HG03139 (cell line): Measurements from ENCODE around the gene SFI1.
"Not testable (repeated sequence)": the region's sequence is repeated elsewhere in the genome, so short reads cannot be mapped to it uniquely, and the experiment has no call there.

ENCODE experiments used
- ATAC-seq: cut with Tn5 transposase; IDR thresholded peaks from one replicate; pipeline ENCODE4 v1.9.1; 2021; ENCODE audit not compliant: unreplicated experiment

Gene SFI1

GRCh38 chr22:31586137-31586920, 90.0 kb downstream of the SFI1 start:
- no peak for ATAC-seq

DNA sequence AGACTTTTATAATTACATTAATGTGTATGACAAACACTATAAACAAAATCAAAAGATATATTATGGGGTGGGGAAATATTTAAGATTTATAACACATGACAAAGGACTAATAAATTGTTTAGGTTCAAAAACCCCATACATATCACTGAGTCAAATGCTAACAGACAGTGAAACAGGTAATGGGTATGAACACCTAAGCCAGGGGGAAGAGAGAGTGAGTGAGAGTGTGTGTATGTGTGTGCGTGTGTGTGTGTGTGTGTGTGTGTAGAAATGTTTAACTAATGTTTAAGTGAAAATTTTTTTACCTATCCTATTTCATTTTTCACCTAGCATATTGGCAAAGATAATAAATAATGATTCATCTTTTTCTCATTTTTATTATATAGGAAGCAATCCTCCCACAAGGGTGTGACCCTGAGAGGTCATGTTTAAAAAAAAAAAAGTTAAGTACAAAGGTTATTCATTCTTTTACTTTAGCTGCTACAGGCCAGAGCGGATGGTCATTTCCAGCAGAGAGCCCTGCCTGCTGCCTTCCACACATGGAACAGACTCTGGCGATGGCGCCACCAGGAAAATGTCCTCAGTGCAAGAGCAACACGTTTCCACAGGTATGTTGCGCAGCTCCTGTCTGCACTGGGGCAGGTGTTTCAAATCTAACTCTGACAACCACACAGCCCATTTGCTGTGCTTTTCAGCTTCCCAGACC, 92.8 kb downstream of the SFI1 start:
- no peak for ATAC-seq

GRCh38 chr22:31590161-31590560, 93.8 kb downstream of the SFI1 start:
- not testable (repeated sequence) for ATAC-seq

DNA sequence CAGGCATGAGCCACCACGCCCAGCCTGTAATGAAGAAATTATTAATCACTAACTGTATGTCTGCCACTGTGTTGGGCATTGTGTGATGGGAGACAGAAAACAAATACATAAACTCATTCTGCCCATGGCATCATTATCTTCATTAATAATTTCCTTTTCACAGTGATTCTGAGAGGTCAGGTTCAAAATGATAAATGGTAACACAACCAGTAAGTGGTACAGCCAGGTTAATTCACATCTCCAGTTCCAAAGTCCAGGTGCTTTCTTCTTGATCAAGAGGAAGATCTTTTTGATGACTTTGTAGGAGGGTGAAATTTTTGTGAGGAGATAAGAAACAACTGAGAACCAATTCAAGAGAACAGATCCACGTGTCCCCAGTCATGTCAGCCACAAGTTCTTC, 98.9 kb downstream of the SFI1 start:
- no peak for ATAC-seq

DNA sequence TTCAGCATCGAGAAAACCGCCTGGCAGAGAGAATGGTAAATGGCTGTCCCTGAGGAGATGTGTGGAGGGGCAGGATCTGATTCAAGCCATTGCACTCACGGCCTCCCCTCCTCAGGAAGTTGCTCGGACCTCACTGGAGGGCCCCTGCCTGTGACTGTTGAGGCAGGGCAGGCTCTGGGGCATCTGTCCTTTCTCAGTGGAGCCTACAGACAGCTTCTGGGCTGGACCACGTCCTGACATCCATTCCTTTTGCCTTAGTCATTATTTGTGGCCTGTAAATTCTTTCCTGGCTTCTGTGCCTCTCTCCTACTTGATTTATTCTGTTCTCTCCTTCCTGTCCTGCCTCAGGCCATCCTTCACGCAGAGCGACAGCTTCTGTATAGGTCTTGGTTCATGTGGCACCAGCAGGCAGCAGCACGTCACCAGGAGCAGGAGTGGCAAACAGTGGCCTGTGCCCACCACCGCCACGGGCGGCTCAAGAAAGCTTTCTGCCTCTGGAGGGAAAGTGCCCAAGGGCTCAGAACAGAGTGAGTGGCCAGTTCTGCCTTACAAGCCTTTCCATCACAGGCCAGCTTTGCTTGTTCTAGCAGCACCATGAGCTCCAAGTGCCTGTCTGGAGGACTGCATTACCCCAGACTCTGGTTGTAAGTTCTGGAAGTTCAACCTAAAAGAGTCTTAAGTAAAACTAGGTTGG, 106.1 kb downstream of the SFI1 start:
- no peak for ATAC-seq

GRCh38 chr22:31603081-31603525, 106.8 kb downstream of the SFI1 start:
- ATAC-seq = no peak

- no peak for ATAC-seq
These were observed 107.2 kb downstream of the SFI1 start for GRCh38 chr22:31603574-31603973.

DNA sequence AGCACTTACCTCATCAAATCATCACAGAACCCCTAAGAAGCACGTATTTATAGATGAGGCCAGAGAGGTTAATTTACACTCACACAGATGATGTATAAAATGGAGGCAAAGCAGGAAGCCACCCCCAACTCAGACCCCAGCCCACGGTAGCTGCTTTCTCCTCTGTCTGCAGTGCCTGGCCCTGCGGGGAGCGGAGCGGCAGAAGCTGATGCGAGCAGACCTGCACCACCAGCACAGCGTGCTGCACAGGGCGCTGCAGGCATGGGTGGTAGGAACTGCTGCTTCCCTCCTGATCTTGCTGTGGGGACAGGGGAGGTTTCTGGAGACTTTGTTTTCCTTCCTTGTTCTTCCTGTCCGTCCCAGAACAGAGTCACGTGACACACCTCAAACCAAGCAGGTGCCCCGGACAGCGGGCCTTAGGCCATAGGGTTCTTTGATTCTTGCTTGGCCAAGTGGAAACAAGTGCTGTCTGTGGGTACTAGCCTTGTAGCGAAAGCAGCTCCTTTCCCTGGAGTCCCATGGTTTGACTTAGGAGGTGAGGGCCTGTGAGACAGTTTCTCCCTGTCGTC, 107.9 kb downstream of the SFI1 start:
- ATAC-seq = no peak

- ATAC-seq = no peak
These were observed 108.7 kb downstream of the SFI1 start for GRCh38 chr22:31604746-31605705.

DNA sequence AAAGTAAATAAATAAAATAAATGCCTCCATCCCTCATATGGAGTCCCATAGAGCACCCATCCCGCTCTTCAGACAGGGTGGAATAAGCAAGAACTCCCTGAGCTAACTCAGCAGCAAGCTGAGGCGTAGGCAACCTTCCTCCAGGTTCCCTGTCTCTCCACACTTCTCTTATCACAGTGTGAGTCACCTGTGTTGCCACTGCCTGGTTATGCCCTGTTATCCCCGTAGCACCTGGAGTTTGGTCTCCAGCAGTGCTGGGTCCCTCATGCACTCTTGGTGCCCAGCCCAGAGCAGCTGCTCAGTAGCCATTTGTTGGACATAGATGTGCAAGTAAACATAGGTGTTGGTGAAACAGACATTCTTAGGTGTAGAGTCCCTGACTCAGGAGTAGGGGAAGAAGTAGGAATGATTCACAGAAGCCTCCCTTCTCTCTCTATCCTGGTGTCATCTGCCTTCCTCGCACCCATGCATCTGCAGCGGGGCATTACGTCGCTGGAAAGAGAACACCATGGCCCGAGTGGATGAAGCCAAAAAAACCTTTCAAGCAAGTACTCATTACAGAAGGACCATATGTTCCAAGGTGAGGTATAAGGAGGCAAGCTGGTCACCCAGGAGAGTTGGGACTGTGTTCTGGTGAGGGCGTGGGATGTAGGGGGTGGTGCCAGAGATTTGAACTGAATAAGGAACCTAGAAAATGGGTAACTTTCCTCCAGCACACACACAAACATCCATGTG, 109.7 kb downstream of the SFI1 start:
- ATAC-seq = no peak

DNA sequence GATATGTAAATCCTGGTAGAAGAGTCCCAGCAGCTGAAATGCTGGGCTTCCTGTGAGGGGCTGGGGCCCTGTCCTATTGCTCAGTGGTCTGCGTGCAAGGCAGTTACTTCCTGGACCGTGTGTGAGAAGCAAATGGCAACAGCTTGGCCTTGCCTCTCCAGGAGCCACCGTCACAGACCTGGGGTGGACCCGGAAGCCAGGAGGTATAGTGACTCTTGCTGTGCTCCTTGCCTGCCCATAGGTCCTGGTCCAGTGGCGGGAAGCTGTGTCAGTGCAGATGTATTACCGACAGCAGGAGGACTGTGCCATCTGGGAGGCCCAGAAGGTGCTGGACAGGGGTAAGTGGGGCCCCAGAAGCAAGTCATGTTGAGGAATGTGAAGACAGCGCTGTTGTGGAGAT, 111.4 kb downstream of the SFI1 start:
- ATAC-seq = no peak

- ATAC-seq = no peak
These were observed 113.4 kb downstream of the SFI1 start for GRCh38 chr22:31609716-31610115.

DNA sequence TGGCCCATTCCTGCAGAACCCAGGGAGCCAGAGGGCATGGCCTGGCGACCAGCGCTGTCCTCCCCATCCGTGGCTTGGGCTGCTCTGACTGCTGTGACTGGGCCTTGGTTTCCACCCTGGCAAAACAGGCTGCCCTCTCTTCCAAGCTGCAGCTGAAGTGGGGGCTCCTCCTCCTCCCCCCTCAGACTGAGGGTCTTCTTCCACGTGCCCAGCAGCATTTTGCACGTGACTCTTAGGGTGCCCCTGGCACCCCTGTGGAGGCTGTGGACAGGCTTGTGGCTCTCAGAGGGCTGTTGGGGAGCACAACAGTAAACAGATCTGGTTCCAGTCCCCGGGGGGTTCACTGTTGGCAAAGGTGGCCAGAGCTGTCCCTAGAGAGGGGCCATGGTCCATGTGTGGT, 114.3 kb downstream of the SFI1 start:
- no peak for ATAC-seq

GRCh38 chr22:31611061-31611760, 114.9 kb downstream of the SFI1 start:
- no peak for ATAC-seq

DNA sequence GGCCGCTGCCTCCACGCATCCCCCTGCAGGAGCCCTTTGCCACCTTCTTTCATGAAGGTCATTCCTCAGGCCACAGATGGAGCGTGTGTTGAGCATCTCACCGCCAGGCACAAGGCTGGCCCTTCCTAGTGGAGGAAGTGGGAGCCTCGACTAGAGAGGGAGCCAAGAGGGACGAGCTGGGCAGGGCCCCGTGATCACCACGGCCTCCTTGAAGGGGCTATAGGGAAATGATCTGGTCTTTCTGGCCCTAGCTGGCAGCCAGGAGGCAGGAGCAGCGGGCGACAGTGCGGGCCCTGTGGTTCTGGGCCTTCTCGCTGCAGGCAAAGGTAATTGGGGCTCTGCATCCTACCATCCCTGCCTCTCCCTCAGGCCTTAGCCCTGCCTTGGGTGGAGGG, 116.6 kb downstream of the SFI1 start:
- ATAC-seq = no peak

GRCh38 chr22:31613286-31613903, 117.1 kb downstream of the SFI1 start:
- ATAC-seq = no peak

DNA sequence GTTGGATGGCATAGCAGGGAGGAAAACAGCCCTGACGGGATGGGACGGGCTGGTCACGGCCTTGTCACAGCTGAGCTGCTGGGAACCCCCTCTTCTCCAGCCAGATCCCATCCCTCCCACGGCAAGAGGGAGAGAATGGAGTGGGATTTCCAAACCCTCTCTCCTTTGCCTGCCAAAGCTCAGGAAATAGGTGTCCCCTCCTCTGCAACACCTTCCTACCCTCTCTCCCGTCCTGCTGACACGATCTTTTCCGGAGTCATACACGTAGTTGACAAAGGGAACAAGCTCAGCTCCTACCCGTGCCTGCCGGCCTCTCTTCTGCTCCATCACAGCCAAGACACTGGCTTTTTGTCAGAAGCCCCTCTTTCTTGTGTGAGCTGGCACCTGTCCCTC, 117.6 kb downstream of the SFI1 start:
- ATAC-seq = no peak

GRCh38 chr22:31614781-31615490, 118.6 kb downstream of the SFI1 start:
- no peak for ATAC-seq
